Measurements from ENCODE around the gene HPCAL4.

HPCAL4 gene

DNA sequence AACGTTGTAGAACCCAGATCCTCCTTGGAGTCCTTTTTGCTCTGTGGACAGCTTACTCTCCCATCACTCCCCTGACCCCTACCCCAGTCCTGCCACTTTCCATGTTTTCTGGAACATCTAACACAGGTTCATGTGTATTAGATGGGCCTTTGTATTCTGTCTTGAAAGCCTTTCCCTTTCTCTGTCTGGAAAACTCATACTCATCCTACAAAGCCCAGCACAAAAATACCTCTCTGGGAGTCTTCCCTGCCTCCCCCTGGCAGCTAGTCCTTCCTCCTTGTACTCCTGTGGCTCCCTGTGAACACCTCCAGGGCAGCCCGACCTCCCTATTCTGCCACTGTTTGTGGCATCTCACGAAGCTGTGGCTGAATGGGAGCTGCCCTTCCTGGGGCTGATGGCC lies 44.0 kb downstream of the HPCAL4 start:
- DNase-seq, result no peak

DNA sequence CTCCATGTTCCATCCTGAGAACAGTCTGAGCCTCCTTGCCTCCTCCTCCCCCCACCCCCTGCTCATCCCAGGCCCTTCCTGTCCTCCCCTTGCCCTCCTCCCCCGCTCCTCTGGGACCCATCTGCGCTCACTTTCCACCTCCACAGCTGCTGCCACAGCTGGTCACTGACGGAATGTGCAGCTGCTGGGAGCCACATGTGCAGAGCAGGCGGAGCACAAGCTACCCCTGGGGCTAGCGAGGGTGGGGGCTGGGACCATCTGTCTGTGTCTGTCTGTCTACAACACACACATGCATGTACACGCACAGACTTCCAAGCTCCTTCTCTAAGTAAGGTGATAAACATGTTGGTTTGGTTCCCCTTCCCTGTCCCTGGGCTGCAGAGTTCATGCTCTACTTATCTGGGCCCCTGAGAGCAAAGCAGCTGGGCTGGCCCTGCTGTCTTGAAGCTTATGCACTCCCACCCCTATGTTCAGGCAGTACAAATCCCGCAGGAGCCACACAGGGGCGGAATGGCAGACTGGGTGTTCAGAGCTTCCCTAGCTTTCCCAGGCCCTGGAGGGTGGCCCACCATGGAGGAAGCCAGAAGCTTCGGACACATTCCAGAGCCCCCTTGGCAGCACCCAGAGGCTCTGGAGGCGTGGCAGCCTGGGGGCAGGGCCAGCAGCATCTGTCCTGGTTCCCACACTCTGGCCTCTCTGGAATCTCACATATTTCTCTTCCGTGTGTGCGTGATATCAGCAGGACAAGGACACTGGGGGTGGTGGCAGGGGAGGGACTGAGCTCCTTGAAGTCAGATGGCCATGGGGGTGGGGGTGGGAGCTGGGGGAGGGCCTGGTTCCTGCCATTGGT lies 44.8 kb downstream of the HPCAL4 start:
- DNase-seq, result no peak

DNA sequence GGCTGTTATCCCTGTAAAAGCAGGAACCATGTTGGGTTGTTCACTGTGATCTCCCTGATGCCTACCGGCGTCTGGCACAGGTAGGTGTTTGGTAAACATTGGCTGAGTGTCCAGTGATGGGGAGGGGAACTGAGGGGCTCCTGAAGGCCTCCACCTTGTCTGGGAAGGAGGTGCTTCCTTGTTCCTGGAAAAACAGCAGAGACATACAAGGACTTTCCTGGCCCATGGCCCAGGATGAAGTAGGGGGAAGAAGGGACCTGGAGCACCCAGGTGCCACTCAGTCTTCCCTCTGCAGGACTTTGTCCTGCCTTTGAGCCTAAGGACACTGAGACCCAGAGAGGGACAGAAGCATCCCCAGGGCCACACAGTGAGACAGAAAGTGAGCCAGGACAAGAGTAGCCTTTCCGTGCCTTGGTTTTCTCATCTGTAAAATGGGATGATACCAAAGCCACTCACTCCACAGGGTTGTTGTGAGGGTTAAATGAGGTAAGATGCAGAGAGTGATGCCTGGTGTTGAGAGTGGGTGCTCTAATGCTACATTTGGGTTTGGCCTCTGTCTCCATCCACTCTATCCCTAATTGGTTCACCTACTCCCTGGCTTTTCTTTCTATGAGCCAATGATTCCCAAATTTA lies 45.7 kb downstream of the HPCAL4 start:
- DNase-seq, result no peak

DNA sequence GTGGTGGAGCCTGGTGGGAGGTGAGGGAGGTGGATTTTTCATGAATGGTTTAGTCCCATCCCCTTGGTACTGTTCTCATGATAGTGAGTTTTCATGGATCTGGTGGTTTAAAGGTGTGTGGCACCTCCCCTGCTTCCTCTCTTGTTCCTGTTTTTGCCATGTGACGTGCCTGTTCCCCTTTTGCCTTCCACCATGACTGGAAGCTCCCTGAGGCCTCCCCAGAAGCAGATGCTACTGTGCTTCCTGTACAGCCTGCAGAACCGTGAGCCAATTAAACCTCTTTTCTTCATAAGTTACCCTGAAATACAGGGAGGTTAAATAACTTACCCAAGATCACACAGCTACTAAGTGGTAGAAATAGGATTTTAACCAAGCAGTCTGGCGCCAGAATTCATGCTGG lies 47.5 kb downstream of the HPCAL4 start:
- DNase-seq, result no peak

DNA sequence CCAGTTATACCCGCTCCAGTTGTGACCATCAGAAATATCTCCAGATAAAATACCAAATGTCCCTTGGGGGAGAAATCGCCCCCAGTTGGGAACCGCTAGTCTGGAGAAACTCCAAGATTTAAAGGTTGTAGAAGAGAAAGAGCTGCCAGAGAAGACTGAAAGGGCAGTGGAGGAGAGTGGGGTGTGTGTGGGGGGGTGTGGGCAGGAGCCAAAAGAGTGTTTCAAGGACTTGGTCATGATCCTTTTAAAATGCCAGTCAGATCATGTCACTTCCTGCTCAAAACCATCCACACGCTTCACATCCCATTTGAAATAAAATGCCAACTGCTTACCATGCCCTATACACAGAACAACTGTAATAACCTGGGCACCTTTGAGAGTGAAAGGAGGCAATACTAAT lies 48.4 kb downstream of the HPCAL4 start:
- no peak for DNase-seq

DNA sequence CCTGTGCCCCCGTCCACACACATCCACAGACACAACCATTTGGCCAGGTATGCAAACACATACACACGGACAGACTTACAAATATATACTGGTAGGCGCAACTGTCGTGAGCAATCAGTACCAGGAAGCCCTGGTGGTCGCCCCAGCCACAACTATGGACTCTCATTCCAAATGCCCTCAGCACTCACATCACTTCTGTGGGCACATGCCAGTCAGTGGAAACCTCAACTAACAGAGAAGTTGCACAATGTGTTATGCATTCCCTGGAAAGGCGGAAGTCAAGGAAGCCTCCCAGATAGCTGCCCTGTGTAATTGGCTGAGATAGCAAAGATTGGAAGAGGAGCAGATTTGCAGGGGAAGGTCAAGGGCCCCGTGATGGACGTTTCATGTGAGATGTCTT lies 50.4 kb downstream of the HPCAL4 start:
- DNase-seq, result no peak

DNA sequence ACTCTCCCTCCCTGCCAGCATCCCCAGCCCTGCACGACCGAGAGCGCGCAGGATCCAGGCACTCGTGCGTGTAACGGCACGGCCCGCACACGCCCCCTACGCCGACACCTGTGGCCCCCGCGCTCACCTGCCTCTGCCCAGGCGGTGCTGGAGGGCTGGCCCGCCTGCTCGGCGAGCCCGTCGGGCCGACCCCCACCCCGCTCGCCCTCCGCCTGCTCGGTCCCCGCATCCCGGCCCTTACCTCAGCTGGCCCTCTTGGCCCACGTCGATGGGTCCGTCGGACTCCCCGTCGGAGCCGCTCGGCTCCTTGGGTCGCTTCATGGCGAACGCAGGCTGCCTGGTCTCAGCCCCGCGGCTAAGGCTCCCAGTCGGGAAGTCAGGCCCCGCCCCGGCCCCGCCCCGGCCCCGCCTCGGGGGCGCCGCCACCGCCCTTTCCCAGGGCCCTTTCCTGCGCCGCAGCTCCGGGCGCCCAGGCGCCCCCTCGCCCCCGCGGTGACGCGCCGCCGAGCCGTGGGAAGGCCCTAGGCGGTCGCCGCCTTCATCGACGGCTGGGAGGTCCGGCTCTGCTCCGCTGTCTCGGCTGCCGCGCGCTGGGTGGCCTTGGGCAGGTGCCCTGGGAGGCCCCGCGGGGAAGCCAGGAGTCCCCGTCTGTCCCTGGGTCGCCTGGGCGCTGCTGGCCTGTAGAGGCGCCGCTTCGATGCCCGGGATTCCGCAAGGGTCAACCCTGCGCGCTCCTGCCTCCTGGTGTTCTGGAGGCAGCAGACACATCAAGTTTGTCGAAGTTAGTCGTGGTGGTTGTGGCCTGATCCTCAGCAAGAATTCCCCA lies 51.7 kb downstream of the HPCAL4 start, which contains the start of gene HEYL:
TSS of gene HEYL (minus strand) at position 339 of the 826 bp plus-strand sequence. CDS start at position 321, 18 bp downstream.
- DNase-seq, result peak in 1 of 2 donors; percentile 42

DNA sequence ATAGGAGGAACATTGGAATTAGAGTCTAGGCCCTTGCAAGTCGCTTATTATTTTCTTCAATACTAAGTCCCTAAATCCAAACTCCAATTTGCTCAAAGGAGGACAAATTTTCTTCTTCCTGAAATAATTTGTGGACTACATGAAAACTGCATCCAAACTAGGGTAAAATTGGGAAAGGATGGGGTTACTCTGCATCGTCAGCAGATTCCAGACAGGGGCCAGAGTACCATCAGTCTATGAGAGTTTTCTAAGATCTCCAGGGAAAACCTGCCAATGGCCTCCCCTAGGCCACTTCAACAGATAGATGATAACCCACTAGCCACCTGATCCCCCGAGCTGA lies 52.3 kb downstream of the HPCAL4 start:
- no peak for DNase-seq

DNA sequence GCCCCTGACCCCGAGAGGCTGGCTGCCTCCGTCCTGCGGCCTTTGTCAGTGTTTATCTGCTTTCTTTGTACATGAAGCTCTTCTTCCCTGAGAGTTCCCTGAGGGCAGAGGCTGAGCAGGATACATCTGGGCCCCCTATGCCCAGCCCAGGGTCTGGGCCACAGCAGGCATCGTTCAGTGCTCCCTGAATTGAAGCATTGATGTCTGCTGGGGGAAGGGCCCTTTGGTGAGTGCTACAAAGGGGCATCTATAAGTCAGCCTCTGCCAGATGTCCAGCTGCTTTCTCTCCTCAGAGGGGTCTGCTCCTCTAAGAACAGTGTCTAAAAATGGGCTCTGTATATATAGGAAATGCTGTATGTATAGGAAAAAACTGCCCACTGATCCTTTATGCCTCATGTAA lies 53.9 kb downstream of the HPCAL4 start:
- no peak for DNase-seq

DNA sequence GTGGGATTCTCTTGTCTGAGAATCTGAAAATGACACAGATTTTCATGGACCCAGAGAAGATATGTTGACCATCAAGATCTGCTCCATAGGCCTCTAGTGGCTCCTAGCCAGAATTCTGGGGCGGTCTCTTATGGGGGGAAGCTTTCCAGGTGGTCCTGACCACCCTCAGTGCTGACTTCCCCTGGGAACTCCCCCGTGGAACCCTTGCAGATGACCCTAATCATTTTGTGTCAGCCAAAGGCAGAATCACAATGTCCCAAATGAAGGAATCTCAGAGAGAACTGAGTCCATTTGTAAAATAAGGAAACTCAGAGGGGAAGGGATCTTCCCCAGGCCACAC lies 55.4 kb downstream of the HPCAL4 start:
- DNase-seq, result no peak

DNA sequence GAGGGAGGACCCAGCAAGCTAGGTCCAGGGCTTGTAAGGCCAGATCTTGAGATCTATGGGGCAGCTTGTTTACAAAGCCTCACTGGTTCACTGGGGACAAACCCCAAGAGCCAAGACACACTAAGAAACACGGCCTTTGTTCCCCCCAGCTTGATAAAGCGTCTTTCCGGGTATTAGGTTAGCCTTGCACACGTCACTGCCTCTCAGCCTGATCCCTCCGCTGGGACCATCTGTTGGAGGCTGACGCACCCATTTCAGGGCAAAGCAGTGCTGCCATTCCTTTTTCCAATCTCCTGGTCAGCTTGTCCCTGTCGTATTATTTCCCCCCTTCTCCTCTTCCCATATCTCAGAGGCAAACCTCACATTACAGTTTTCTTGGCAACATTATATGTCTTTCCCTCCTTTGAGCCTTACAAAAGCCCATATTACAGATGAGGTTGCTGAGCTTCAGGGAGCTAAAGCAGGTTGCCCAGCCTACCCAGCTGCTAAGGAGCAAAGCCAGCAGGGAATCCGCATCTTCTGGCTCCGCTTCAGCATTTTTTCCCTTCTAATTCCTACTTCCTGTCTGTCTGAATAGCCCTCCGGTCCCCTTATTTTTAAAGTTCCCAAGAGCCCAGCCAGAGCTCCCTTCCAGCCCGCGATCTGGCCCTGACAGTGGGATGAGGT lies 55.9 kb downstream of the HPCAL4 start:
- DNase-seq, result no peak

DNA sequence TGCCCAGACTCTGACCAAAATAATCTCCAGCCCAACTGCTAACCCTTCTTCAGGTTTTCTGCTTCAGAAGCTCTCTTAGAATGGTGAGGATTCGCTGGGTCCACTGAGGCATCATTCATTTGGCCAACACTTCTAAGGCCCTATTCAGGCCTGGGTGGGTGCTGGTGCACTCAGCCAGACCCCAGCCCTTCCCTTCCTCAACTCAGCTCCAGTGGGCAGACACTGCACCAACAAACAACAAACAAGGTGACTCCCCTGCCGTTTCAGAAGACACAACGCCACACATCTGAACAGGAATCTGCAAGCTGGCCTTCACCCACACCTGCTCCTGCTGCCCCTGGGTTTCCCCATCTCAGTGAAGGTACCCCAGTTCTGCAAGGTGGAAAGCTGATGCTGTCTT lies 57.8 kb downstream of the HPCAL4 start:
- DNase-seq, result no peak

DNA sequence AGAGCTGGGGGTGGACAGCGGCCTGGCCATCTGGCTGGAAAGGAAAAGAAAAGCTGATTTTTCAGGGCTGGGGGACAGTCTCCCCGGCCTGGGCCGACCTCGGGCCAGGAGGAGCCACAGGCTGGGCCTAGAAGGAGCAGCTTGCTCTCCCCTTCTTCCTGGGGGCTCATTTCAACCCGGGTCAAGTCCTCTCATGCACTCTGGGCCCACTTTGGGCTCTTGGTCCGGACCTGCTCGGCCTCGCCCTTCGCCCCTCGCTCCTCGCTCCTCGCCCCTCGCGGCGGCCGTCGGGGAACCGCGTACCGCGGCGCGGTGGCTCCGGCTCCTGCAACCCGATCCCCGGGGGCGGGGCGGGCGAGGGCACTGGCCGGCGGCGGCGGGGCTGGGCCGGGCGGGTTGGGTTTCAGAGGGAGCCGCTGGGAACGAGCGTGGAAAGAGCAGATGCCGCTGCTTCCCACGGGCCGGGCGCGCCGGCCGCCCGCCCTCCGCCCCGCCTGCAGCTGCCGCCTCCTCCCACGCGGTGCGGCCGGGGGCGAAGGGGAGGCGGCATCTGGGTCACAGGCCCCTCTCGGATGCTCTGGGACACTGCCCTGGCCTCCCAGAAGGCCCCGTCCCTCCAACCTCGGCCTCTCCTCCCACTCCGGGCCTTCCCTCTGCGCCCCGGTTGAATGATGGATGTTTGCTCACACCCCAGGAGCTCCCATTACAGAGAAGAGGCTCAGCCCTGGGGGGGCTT lies 58.4 kb downstream of the HPCAL4 start:
- no peak for DNase-seq

DNA sequence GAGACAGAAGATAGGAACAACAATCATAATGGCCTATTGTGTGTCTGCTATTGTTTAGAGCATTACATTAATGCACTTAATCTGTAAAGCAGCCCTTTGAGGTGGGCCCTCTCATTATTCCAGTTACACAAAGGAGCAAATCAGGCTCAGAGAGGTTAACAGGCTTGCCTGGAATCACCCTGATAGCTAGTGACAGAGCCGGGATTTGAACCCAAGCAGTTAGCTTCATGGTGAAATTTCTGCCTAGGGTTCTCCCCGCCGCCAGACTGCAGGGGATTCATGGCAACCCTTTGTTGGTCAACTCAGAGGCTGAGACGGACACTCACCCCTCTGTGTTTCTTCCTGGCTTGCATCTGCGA lies 58.9 kb downstream of the HPCAL4 start:
- DNase-seq, result no peak

DNA sequence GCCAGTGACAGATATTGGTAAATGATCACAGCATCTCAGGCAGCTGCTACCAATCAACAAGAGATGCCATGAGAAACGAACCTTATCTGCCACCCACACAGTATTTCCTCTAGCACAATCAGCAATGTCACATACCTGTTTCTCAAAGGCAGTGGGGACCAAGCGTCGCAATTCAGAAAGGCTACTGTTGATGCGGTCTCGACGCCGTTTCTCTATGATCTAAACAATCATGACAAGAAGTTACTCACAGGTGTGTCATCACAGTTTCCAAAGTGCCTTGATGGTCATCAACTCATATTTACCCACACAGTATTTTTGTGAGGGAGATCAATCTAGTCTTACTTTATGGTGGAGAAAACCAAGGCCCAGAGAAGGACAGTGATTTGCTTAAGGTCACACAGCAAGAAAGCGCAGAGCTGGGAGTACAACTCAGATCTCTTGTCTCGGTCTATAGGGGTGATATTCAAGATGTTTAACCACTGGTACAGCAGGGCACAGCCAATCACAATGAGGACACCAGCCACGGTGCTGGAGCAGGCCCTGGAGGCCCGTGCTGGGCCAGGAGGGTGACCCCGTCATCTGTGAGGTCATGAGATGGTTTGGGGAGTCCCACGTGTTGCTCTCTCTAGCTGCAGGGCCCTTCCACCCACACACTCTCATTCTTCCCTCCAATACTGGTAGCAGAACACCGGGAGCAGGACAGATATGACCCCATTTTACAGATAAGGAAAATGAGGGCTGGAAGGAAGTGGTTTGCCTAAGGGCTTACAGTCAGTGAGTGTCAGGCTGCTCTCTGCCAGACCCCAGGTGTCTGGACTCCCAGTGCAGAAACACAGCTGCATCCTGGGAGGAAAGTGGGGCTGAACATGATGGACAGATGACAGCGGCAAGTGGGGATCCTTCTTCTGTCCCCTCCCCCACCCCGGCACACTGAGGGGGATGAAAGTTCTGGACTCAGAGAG lies 59.6 kb downstream of the HPCAL4 start:
- no peak for DNase-seq

DNA sequence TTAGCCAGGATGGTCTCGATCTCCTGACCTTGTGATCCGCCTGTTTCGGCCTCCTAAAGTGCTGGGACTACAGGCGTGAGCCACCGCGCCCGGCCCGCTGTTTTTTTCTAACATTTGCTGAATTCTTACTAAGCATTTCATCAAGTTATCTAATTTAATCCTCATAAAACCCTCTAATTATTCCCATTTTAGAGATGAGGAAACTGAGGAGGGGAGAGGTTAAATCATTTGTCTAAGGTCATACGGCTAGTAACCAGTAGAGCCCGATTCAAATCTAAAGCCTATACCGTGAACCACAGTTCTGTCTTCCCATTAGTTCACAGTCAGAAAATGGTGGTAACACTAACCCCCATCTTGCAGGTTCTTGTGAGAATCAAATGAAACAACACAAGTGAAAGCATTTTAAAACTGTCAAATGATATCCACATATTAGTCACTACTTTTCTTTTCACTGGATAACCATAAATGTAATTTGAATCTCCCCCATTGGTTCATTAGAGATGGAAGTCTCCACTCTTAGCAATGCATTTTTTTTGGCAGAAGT lies 62.4 kb downstream of the HPCAL4 start:
- no peak for DNase-seq

Data from bone marrow (tissue), 2 donors.